Rectal smooth muscle tissue (tissue), 1 donor: ENCODE data around the gene RAB2B.

Experiments used
- H3K27ac ChIP-seq: one replicate; pipeline ENCODE4 v1.7.0; 2013; ENCODE audit warnings: low read depth, low read length, inconsistent platforms
- H3K27me3 ChIP-seq: one replicate; pipeline ENCODE4 v1.7.0; 2013; ENCODE audit warnings: low read length; ENCODE audit not compliant: control insufficient read depth, insufficient read depth
- H3K36me3 ChIP-seq: one replicate; pipeline ENCODE4 v1.7.0; 2013; ENCODE audit warnings: low read length; ENCODE audit not compliant: control insufficient read depth, insufficient read depth
- H3K4me1 ChIP-seq: one replicate; pipeline ENCODE4 v1.7.0; 2013; ENCODE audit warnings: low read length; ENCODE audit not compliant: control insufficient read depth, insufficient read depth
- H3K4me3 ChIP-seq: one replicate; pipeline ENCODE4 v1.7.0; 2013; ENCODE audit warnings: low read length
- H3K9ac ChIP-seq: one replicate; pipeline ENCODE4 v1.7.0; 2013; ENCODE audit warnings: low read length

RAB2B gene

DNA sequence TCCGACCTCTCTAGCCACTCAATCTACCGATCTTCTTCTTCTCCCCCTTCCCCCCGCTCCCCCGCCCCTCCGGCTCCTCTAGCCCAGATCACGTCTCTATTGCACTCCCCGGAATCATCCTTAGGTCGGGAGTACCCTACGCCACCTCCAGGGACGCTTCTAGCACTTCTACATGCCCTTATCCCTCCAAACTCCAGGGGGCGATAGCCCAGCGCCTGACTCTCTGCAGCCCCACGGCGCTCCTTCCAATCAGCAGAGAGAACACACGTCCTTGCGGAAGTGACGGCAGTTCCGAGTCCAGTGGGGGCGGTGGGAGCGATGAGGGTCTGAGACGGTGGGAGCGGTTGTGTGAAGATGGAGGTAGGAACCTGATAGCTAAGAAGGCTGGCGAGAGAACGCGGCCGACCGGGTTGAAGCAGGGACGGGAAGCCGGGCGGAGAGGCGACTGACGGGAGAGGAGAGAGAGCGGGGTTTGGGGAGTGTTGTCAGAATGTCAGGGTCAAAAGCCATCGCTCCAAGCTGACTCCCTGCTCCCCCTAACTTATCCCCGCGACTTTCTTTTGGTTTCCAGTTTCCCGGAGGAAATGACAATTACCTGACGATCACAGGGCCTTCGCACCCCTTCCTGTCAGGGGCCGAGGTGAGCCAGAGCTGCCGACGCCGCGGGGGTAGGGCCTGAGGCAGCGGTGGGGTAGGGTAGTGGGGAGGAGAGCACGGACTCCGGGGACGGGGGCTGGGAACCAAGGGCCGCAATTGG is at the start of gene RAB2B, which contains the start of gene TOX4:
Gene RAB2B (minus strand): TSS at position 35 of the 757 bp plus-strand sequence. CDS start 87 bp downstream, outside the sequence.
Gene TOX4 (plus strand): TSS at position 271 of the 757 bp plus-strand sequence. CDS start 84 bp downstream, at position 355.
- Histone ChIP-seq H3K4me3 (peak within 1 kb of the TSS; percentile 91), H3K27ac (peak within 1 kb of the TSS; percentile 92), H3K36me3 (peaks cover 3% of the 10 kb centered on the region), H3K27me3 (no peaks in the 10 kb centered on the region), H3K4me1 (peaks cover 9% of the 10 kb centered on the region), H3K9ac (peak within 1 kb of the TSS; percentile 97)

DNA sequence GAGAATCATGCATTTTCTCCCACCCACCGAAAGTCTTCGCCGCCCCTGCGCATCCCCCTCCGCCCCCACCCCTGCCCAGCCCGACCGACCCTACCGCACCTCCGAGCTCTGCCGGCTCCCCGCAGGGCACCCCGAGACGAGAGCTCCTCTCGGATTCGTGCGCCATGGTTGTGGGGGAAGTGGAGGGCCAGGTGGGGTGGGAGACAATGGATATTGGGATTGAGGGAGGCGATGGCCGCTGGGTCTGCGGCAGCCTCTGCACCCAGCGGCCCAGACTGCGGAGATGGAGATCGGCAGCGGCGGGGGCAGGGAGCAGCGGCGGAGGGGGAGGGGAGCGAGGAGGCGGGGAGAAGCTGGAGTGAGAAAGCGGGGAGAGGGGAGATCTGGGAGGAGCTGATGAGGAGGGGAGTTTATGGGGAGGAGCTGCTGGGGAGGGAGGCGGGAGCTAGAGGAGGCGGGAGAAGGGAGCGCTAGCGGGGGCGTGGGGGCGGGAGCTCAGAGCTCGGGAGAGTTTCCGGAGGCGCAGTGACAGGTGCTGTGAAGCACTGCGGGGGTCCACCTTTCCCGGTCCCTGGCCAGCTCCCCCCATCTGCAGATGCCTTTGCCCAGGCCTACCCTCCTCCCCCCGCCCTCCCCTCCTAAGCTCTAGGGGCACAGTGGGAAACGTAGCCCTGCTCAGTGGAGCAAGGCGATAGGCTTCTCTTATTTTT is 49.4 kb upstream of the RAB2B start, which contains the start of gene SALL2:
Gene SALL2 (minus strand): TSS at position 385 of the 710 bp plus-strand sequence. CDS start 219 bp downstream, at position 166.
- Histone ChIP-seq H3K4me1 (no peaks in the 10 kb centered on the region), H3K27me3 (no peaks in the 10 kb centered on the region), H3K9ac (no peak within 1 kb of the TSS), H3K27ac (peak within 1 kb of the TSS; percentile 78), H3K4me3 (peak within 1 kb of the TSS; percentile 77), H3K36me3 (no peaks in the 10 kb centered on the region)

DNA sequence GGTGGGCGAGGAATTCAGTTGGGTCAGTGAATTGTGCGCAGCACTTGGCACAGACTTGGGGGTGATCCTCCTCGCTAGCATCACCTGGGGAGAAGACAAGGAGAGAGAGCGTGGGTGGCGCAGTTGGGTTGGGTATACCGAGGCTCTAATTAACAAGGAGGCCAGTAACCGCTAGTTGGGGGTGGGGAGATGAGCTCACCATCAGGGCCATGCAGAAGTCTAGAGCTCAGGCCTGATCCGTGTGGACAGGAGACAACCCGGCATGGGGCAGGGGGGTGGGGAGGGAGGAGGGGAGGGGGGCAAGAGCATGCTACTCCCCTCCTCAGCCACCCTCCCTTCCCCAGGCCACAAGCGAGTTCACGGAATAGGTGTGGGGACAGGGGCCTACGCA is 48.8 kb upstream of the RAB2B start:
- Histone ChIP-seq H3K27me3 (no peaks in the 10 kb centered on the region), H3K9ac (no peak overlapping the region), H3K27ac (peak overlapping the region; percentile 78), H3K4me1 (no peaks in the 10 kb centered on the region), H3K4me3 (peak overlapping the region; percentile 77), H3K36me3 (no peaks in the 10 kb centered on the region)

DNA sequence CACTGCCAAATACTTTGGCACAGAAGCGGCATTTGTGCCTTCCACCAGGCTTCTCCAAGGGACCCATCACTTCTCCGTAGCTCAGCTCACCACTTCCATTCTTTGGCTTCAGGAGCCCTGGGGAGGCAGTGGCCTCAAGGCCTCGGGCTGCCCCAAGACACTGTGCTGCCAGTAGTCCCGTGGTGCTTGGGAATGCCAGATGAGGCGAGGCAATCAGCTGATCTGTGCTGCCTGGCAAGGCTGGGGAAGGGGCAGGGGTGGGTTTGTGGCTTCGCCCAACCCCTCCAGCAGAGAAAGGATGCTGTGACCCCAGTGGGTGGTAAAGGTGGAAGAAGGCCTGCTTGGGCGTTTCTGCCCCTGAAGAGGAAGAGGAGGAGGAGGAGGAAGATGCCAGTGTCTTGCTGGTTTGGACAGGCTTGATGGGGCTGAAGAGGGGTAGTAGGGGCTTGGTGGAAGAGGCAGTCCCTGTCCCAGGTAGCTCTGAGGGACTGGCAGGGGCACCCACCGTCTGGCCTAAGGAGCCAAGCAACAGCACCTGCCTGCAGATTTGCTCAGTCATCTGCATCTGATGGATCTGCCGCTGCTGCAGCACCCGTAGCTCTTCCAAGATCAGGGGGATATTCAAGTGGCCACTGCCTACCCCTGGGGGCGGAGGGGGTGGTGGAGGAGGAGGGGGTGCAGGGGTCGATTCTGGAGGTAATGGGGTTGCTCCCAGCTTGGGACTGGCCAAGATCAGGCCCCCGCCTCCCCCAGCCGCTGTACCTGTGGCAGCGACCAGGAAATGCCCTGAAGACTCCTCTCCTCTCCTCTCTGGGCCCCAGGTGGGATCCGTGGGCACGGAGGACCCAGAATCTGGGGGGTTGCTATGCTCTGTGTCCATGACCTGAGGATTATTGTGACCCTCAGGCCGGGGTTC is 48.1 kb upstream of the RAB2B start:
- Histone ChIP-seq H3K4me1 (no peaks in the 10 kb centered on the region), H3K9ac (no peak overlapping the region), H3K36me3 (no peaks in the 10 kb centered on the region), H3K4me3 (peak overlapping the region; percentile 77), H3K27ac (peak overlapping the region; percentile 52), H3K27me3 (no peaks in the 10 kb centered on the region)

DNA sequence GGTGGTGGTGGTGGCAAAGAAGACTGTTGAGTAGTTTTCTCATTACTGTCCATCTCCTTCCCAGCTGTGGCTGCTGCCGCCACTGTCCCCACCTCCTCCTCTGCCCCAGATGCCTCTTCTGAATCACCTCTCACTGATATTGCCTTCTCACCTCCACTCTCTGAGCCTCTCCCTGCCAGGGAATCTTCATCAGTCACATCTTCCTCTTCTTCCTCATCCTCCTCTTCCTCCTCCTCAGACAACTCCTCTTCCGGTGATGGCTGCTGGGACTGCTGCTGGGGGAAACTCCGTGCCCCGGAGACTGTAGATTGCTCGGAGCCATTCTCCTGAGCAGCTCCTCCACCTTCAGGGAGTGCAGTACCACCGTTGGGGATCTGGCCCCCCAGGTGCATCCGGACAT is 46.4 kb upstream of the RAB2B start:
- H3K4me1 ChIP-seq: no peaks in the 10 kb centered on the region
- no peaks in the 10 kb centered on the region for H3K27me3 ChIP-seq
- H3K4me3 ChIP-seq: no peak overlapping the region
- no peaks in the 10 kb centered on the region for H3K36me3 ChIP-seq
- H3K27ac ChIP-seq: no peak overlapping the region
- H3K9ac ChIP-seq: no peak overlapping the region

DNA sequence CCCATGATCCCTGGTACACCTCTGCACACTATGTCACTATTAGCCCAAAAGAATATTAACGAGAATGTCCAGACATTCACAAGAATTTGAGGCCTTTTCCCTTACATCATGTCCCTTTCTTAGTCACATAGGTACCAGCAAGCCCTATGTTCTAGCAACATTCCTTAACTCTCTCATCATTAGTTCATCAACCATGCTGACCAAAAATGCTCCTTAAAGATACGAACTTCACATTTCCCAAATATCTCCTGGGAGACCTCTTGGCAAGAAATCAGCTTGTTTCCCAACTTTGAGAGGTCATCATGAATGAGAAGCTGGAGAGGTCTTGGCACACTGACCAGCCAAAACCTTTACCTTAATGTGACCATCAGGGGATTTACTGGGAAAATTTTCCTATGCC is 44.7 kb upstream of the RAB2B start:
- Histone ChIP-seq H3K36me3 (no peaks in the 10 kb centered on the region), H3K4me1 (no peaks in the 10 kb centered on the region), H3K27me3 (no peaks in the 10 kb centered on the region), H3K4me3 (no peak overlapping the region), H3K9ac (no peak overlapping the region), H3K27ac (no peak overlapping the region)

DNA sequence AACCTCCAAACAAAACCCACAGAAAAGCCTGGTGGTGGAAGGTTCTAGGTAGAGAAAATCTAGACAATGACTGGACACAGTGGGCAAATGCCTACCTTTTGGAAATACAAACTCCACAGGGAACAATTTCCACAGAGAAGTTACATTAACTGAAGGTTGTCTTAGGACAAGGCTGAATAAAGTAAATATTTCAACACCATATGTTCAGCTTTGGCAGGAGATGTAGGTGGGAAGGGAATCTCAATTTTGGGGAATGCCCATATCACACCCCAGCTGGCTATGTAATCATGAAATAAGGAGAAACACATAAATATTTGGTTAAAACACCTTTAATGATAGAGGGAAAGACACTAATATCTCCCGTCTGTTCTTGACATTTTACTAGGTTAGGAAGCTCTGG is 44.0 kb upstream of the RAB2B start:
- no peaks in the 10 kb centered on the region for H3K36me3 ChIP-seq
- H3K27me3 ChIP-seq: no peaks in the 10 kb centered on the region
- no peak overlapping the region for H3K9ac ChIP-seq
- no peaks in the 10 kb centered on the region for H3K4me1 ChIP-seq
- no peak overlapping the region for H3K4me3 ChIP-seq
- H3K27ac ChIP-seq: no peak overlapping the region

DNA sequence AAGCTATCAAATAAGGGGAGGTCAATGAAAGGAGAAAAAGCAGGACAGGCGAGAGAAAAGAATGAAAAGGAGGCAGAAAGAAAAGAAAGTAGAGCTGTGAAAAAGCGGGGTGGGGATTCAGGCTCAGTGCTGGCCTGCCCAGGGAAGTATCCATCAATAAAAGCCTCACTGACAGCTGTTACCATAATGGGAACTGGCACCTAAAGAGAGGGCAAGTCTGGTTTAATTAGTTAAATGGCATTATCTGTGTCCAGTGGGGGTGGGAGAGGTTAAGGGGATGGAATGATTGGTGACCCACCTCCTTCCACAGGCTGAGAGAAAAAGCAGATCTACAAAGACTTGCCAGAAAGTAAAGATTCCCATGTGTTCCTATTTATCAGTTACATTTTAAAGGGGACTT is 42.0 kb upstream of the RAB2B start:
- no peak overlapping the region for H3K4me3 ChIP-seq
- H3K36me3 ChIP-seq: no peaks in the 10 kb centered on the region
- H3K27ac ChIP-seq: no peak overlapping the region
- H3K27me3 ChIP-seq: no peaks in the 10 kb centered on the region
- no peaks in the 10 kb centered on the region for H3K4me1 ChIP-seq
- no peak overlapping the region for H3K9ac ChIP-seq

DNA sequence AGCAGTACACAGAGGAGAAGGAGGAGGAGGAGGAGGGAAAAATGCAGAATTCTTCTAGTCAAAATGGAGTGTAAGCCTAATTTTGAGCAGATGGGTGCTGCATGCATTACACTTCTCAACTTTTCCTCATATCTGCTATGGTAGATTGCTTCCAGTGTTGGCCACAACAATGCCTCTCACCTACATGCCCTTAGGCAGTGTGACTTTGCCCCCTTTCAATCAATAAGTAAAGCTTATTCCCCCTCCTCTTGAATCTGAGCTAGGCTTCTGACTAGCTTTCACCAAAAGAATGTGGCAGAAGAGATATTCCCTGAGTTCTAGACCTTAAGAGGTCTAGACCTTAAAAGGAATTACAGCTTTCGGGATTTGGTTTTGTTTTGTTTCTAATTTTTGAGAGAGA is 37.6 kb upstream of the RAB2B start:
- Histone ChIP-seq H3K4me3 (no peak overlapping the region), H3K36me3 (no peaks in the 10 kb centered on the region), H3K9ac (no peak overlapping the region), H3K27me3 (no peaks in the 10 kb centered on the region), H3K27ac (no peak overlapping the region), H3K4me1 (peaks cover 8% of the 10 kb centered on the region)

DNA sequence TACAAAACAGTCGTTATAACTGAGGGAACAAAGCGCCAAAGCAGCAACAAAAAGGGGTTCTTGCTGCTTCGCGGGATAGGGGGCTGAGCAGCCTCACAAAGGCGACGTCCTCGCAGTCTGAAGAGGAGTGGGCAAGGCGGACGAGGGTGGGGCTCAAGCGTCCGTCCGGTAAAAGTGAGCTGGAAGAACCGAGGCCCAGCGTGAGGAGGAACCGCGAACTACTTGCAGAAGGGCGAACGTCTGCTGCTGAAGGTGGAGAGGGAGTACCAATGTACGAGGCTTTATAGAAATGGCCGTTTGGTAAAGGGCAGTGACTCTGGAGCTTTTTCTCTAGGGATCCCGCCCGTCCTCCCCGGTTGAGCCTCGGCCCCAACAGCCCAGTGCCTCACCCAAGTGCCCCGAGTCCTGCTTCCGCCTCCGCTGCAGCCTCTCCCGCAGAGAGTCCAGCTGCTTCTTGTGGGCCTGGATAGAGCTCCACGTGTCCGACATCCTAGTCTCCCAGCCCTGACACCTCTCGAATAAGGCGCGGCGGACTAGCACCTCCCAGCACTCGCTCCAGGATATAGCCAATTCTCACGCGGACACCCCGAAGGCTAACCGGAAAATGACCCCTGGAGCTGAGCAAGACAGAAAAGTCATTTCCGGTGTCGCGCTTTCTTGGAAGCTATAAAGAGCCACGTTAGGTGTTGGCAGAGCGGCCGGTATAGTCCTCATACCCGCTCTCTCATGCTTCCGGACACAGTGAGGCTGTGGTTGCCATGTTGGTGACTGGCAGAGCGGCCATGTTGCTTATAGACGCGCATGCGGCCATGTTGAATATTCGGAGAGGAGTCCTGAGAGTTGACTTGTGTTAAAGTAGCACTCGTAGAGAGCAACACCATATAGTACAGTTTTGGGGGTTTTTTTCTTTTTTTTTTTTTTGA is 34.2 kb upstream of the RAB2B start, which contains the start of gene METTL3:
Gene METTL3 (minus strand): TSS at position 606 of the 923 bp plus-strand sequence. CDS start 117 bp downstream, at position 489.
- Histone ChIP-seq H3K4me3 (peak within 1 kb of the TSS; percentile 86), H3K27me3 (no peaks in the 10 kb centered on the region), H3K36me3 (no peaks in the 10 kb centered on the region), H3K4me1 (peaks cover 8% of the 10 kb centered on the region), H3K27ac (peak within 1 kb of the TSS; percentile 83), H3K9ac (peak within 1 kb of the TSS; percentile 81)

DNA sequence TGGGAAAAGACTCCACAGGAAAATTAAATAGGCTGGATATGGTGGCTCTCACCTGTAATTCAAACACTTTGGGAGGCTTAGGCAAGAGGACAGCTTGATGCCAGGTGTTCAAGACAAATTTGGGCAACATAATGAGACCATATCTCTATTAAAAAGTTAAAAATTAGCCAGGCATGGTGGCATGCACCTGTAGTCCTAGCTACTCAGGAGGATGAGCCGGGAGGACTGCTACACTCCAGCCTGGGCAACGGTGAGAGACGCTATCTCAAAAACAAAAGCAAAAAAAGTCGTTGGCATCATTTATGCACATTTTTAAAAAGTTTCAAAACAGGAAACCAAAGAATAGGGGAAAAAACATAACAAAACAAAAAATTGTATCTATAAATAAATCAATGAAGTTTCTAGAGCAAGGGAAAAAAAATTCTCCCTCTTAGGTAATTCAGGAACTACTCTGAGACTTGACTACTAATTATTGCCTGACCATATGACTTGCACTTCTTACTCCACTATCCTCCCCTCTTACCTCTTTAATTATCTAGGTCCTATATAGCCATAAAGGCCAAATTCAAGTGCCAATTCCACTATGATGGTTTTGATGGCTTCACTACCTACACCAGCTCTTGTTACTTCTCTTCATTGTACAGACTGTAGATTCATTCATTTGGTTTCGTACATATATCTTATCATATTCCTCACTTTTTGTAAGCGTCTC is 32.8 kb upstream of the RAB2B start:
- Histone ChIP-seq H3K27me3 (no peaks in the 10 kb centered on the region), H3K9ac (no peak overlapping the region), H3K27ac (no peak overlapping the region), H3K4me1 (peaks cover 8% of the 10 kb centered on the region), H3K36me3 (no peaks in the 10 kb centered on the region), H3K4me3 (peak overlapping the region; percentile 86)
